NB4 (cell line): ENCODE results near the gene LILRA5.

Source experiments
- CTCF ChIP-seq: IDR thresholded peaks from one replicate; pipeline ENCODE4 v1.5.1; 2012; ENCODE audit warnings: low read depth, low read length
- MAX ChIP-seq: IDR thresholded peaks from 2 replicates; pipeline ENCODE4 v1.6.1; 2011; ENCODE audit warnings: low read depth, low read length
- POLR2A ChIP-seq: IDR thresholded peaks from 2 replicates; pipeline ENCODE4 v1.6.1; 2011; ENCODE audit warnings: mild to moderate bottlenecking; ENCODE audit not compliant: insufficient read length; ENCODE audit errors: extremely low read depth

DNA sequence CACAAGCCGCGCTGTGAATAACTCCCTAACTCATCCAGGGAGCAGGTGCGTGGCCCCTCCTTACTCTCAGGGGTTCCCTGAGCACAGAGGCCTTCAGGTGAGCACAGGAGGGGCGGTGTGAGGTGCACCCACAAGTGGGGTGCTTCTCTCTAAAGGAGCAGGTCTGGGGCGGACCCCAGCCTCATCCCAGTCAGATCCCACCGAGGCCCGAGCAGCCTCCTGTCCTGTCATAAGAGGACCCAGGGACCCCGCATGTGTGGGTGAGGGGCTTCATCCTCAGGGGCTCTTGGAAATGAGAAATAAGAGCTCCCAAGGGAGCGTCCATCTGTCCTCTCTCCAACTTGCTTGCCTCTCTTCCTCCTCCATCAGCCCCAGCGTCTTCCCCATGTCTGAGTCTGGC is 3.0 kb upstream of the LILRA5 start:
- TF ChIP-seq CTCF, result no peak
- TF ChIP-seq POLR2A, result no peak
- TF ChIP-seq MAX, result no peak
